Measurements from ENCODE around the gene PSMD10. TPM values are rescaled to one million over a fixed set of nuclear protein-coding genes. Genes with fewer than 3 reads are reported as not detected.

The PSMD10 gene
- total and polyA plus RNA-seq, 4 donors = 17.7 to 21.9 (median 19.1) TPM

- Histone ChIP-seq H3K27me3 (ENCODE audit: control insufficient read depth in 4 of 4, insufficient read depth in 4 of 4, low read length in 3 of 4) (peaks cover 0 to 2% (median 0%) of the 10 kb centered on the region in 4 donors), H3K4me3 (ENCODE audit: low read depth in 1 of 3, low read length in 3 of 3) (no peak overlapping the region), H3K9me3 (ENCODE audit: control insufficient read depth in 4 of 4, low read length in 3 of 4) (no peaks in the 10 kb centered on the region), H3K9ac (ENCODE audit: low read depth in 1 of 2, low read length in 2 of 2) (no peak overlapping the region), H3K27ac (ENCODE audit: low read depth in 1 of 2, low read length in 2 of 2) (no peak overlapping the region), H3K36me3 (ENCODE audit: control insufficient read depth in 4 of 4, insufficient read depth in 3 of 4, low read depth in 1 of 4, low read length in 3 of 4) (no peaks in the 10 kb centered on the region), H3K4me1 (ENCODE audit: control insufficient read depth in 4 of 4, insufficient read depth in 4 of 4, low read length in 3 of 4) (no peaks in the 10 kb centered on the region)
- no peak for DNase-seq (ENCODE audit: low spot score)
- TF ChIP-seq RAD21 (IDR thresholded peaks at IDR 0.05) (no peak), HNF4A (conservative IDR thresholded peaks at IDR 0.05) (no peak), CTCF (IDR thresholded peaks at IDR 0.05; ENCODE audit: low read depth, low read length, missing input control) (no peak), HNF4G (IDR thresholded peaks at IDR 0.05) (no peak), NR2F2 (IDR thresholded peaks at IDR 0.05) (no peak), GABPA (IDR thresholded peaks at IDR 0.05 in 1 of 2, conservative IDR thresholded peaks at IDR 0.05 in 1 of 2) (no peak)
- TF ChIP-seq, protein P1, sequence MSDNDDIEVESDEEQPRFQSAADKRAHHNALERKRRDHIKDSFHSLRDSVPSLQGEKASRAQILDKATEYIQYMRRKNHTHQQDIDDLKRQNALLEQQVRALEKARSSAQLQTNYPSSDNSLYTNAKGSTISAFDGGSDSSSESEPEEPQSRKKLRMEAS (IDR thresholded peaks at IDR 0.05) = no peak
- TF ChIP-seq, protein P2, sequence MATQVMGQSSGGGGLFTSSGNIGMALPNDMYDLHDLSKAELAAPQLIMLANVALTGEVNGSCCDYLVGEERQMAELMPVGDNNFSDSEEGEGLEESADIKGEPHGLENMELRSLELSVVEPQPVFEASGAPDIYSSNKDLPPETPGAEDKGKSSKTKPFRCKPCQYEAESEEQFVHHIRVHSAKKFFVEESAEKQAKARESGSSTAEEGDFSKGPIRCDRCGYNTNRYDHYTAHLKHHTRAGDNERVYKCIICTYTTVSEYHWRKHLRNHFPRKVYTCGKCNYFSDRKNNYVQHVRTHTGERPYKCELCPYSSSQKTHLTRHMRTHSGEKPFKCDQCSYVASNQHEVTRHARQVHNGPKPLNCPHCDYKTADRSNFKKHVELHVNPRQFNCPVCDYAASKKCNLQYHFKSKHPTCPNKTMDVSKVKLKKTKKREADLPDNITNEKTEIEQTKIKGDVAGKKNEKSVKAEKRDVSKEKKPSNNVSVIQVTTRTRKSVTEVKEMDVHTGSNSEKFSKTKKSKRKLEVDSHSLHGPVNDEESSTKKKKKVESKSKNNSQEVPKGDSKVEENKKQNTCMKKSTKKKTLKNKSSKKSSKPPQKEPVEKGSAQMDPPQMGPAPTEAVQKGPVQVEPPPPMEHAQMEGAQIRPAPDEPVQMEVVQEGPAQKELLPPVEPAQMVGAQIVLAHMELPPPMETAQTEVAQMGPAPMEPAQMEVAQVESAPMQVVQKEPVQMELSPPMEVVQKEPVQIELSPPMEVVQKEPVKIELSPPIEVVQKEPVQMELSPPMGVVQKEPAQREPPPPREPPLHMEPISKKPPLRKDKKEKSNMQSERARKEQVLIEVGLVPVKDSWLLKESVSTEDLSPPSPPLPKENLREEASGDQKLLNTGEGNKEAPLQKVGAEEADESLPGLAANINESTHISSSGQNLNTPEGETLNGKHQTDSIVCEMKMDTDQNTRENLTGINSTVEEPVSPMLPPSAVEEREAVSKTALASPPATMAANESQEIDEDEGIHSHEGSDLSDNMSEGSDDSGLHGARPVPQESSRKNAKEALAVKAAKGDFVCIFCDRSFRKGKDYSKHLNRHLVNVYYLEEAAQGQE (IDR thresholded peaks at IDR 0.05) = no peak
- WGBS = 87% methylated on average over 5 of the region's 5 CpGs
These were observed 18.6 kb downstream of the PSMD10 start for GRCh38 chrX:108072746-108073145.

DNA sequence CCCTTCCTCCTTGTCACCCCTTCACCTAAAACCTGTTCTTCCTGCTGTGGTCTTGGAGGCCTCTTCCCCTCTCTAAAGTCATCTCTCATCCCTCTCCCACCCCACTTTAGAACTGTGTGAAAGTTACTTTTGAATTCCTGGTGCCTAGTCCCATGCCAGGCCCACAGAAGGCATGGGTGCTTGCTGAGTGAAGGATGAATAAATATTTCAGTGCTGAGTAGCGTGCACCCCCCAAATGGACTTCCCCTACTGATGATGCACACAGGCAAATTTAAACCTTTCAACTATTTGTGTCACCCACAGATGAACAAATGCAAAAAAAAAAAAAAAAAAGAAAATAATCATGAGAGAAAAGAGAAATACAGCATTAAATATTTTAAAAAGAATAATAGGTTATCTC is 19.8 kb downstream of the PSMD10 start:
- Histone ChIP-seq H3K36me3 (ENCODE audit: control insufficient read depth in 4 of 4, insufficient read depth in 3 of 4, low read depth in 1 of 4, low read length in 3 of 4) (no peaks in the 10 kb centered on the region), H3K4me1 (ENCODE audit: control insufficient read depth in 4 of 4, insufficient read depth in 4 of 4, low read length in 3 of 4) (no peaks in the 10 kb centered on the region), H3K27me3 (ENCODE audit: control insufficient read depth in 4 of 4, insufficient read depth in 4 of 4, low read length in 3 of 4) (peaks cover 0 to 2% (median 0%) of the 10 kb centered on the region in 4 donors), H3K9me3 (ENCODE audit: control insufficient read depth in 4 of 4, low read length in 3 of 4) (no peaks in the 10 kb centered on the region), H3K9ac (ENCODE audit: low read depth in 1 of 2, low read length in 2 of 2) (no peak overlapping the region), H3K4me3 (ENCODE audit: low read depth in 1 of 3, low read length in 3 of 3) (no peak overlapping the region), H3K27ac (ENCODE audit: low read depth in 1 of 2, low read length in 2 of 2) (no peak overlapping the region)
- whole genome bisulfite sequencing = 93% methylated on average over 1 of the region's 1 CpG
- no peak for DNase-seq (ENCODE audit: low spot score)
- no peak for TF ChIP-seq CTCF (IDR thresholded peaks at IDR 0.05; ENCODE audit: low read depth, low read length, missing input control)

DNA sequence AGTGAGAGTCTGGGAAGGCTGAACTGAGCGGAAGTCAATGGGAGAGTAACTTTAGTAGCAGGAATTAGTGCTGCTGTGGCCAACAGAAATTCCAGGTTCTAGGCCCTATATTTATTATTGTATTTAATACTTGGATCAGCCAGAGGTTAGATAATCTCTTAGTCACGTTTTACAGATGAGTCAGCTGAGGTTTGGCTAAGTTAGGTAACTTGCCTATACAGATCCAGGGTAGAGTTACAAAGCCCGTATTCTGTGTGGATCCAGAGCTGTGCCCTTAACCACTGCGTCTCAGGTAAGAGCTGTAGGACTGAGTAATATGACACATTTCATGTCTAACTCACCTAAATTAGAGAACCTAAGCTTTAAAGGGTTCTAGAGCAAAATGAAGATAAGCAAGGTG is 20.5 kb downstream of the PSMD10 start:
- no peaks in the 10 kb centered on the region for H3K9me3 ChIP-seq (ENCODE audit: control insufficient read depth in 4 of 4, low read length in 3 of 4)
- H3K27me3 ChIP-seq (ENCODE audit: control insufficient read depth in 4 of 4, insufficient read depth in 4 of 4, low read length in 3 of 4) = peaks cover 0 to 2% (median 0%) of the 10 kb centered on the region in 4 donors
- H3K9ac ChIP-seq (ENCODE audit: low read depth in 1 of 2, low read length in 2 of 2) = no peak overlapping the region
- no peaks in the 10 kb centered on the region for H3K36me3 ChIP-seq (ENCODE audit: control insufficient read depth in 4 of 4, insufficient read depth in 3 of 4, low read depth in 1 of 4, low read length in 3 of 4)
- H3K27ac ChIP-seq (ENCODE audit: low read depth in 1 of 2, low read length in 2 of 2) = no peak overlapping the region
- no peaks in the 10 kb centered on the region for H3K4me1 ChIP-seq (ENCODE audit: control insufficient read depth in 4 of 4, insufficient read depth in 4 of 4, low read length in 3 of 4)
- no peak for DNase-seq (ENCODE audit: low spot score)
- WGBS = 77% methylated on average over 4 of the region's 4 CpGs
- H3K4me3 ChIP-seq (ENCODE audit: low read depth in 1 of 3, low read length in 3 of 3) = no peak overlapping the region
- no peak for TF ChIP-seq HNF4A (conservative IDR thresholded peaks at IDR 0.05)
- TF ChIP-seq, protein P2 (IDR thresholded peaks at IDR 0.05) = no peak
- no peak for TF ChIP-seq YY1 (IDR thresholded peaks at IDR 0.05)
- no peak for TF ChIP-seq FOXA2 (IDR thresholded peaks at IDR 0.05)
- no peak for TF ChIP-seq CTCF (IDR thresholded peaks at IDR 0.05; ENCODE audit: low read depth, low read length, missing input control)
- no peak for TF ChIP-seq EGR1 (IDR thresholded peaks at IDR 0.05; ENCODE audit: low read depth in 2 of 2)
- TF ChIP-seq RXRA (IDR thresholded peaks at IDR 0.05) = no peak

Measured in liver (tissue), 9 donors.